HT1080 (cell line): ENCODE data around the gene DLG2. TPM values are rescaled to one million over a fixed set of nuclear protein-coding genes. Genes with fewer than 3 reads are reported as not detected.
"Not testable (repeated sequence)": the region's sequence is repeated elsewhere in the genome, so short reads cannot be mapped to it uniquely, and the experiment has no call there.

Source experiments
- DNase-seq: peaks from one replicate; pipeline ENCODE4 v3.0.0-alpha.2; 2015; ENCODE audit warnings: low read depth
- total RNA-seq: library from RNA; depleted of rRNA; stranded (reverse); fragments of >200 nt; shearing (Covaris generic); gene quantifications from 2 replicates; pipeline ENCODE4 v1.2.3, GENCODE V29; 2014

DLG2 gene
- total RNA-seq, 1 experiment from 2014 or later, result 0.34 TPM

- no peak for DNase-seq
These were observed 19.9 kb upstream of the DLG2 start for GRCh38 chr11:85647078-85647477.

DNA sequence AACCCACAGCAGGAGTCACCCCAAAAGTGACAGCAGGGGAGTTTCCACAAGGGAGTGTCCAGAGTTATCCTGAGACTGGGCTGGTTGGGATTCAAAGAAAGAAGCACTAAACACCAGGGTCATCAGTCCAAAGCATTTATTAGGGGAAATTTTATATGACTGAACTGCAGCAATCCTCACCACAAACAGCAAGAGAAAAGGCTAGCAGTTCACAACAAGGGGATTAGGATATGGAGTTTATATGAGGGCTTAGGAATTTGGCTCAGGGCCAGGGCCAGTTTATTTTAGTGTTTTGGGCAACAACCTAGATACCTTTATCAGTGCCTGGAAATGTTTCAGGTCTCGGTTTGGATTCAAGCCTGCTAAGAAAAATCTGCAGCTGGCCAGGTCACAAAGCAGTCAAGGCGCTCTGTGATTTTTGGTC is 16.1 kb upstream of the DLG2 start:
- no peak for DNase-seq

DNA sequence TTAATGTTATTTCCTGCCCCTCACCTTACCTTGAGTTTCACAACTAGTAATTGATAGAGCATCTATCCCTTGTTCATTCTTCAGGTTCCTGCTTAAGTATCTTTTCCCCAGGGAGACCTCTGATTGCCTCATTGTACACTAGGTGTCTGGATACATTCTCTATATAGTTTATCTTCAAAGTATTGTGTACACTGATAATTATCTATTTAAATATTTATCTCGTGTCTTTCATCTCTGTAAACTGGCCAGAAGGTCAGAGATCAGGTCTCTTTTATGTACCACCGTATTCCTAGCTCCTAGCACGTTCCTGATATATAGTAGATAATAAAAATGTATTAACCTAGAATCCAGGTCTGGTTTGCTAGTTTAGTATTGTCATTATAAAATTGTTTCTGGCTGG is 7.6 kb upstream of the DLG2 start:
- no peak for DNase-seq

GRCh38 chr11:85628771-85629341 is 1.7 kb upstream of the DLG2 start:
- DNase-seq, result peak; percentile 23

DNA sequence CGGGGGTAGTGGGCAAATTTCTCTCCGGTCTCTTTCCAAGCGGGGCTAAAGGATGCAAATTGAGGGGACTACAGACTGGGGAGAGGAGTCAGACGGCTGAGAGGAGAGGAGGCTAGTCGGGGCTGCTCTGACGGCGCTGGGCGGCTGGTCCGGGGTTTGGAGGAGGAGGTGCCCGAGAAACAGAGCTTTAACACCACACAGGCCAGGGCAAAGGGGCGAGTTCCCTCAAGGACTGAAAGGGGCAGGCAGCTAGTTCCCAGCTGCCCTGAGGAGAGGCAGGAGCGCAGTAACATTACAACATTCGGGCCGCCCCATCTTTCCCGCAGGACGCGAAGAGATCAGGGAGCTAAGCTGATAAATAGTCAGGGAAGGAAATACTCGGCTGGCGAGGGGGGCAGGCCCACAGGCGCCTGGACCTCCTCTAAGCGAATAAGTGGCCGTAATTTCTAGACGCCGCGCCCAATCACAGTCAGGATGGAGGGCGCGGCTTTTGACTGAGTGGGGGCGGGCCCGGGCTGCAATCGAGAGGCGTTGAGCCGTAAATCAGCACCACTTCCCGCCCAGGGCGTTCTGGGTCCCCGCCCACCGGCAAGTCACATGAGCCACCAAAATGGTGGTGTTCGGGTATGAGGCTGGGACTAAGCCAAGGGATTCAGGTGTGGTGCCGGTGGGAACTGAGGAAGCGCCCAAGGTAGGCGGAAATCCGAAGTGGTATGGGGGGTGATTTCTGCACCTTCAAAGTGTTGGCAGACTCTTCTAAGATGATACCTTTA is 1.0 kb upstream of the DLG2 start, which contains the start of gene TMEM126B:
Gene TMEM126B, plus strand, starts transcription at position 596 of the 773 bp plus-strand sequence. Its CDS starts 15 bp downstream, at position 611.
- DNase-seq, result peak; percentile 99

- DNase-seq, result no peak
These were observed 648 bp downstream of the DLG2 start for GRCh38 chr11:85626496-85626895.

- DNase-seq, result no peak
These were observed 6.9 kb downstream of the DLG2 start for GRCh38 chr11:85620256-85620655.

- peak; percentile 24 for DNase-seq
These were observed 7.6 kb downstream of the DLG2 start for GRCh38 chr11:85619499-85619898.

- not testable (repeated sequence) for DNase-seq
These were observed 15.5 kb downstream of the DLG2 start for GRCh38 chr11:85611643-85612042.

DNA sequence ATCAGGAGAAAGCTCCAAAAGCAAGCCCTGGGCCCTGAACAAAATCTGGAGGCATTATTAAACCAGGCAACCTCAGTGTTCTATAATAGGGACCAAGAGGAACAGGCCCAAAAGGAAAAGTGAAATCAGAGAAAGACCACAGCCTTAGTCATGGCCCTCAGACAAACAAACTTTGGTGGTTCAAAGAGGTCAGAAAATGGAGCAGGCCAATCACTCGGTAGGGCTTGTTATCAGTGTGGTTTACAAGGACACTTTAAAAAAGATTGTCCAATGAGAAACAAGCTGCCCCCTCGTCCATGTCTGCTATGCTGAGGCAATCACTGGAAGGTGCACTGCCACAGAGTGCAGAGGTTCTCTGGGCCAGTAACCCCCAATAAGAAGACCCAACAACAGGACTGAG is 17.9 kb downstream of the DLG2 start:
- DNase-seq, result not testable (repeated sequence)

DNA sequence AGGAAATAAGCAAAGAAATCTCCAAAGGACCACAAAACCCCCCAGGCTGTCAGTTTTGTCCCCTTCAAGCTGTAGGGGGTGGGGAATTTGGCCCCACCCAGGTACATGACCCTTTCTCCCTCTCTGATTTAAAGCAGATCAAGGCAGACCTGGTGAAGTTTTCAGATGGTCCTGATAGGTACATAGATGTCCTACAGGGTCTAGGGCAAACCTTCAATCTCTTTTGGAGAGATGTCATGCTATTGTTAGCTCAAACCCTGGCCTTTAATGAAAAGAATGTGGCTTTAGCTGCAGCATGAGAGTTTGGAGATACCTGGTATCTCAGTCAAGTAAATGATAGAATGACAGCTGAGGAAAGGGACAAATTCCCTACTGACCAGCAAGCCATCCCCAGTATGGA is 18.5 kb downstream of the DLG2 start:
- not testable (repeated sequence) for DNase-seq

GRCh38 chr11:85606237-85606636 is 20.9 kb downstream of the DLG2 start:
- DNase-seq, result not testable (repeated sequence)

DNA sequence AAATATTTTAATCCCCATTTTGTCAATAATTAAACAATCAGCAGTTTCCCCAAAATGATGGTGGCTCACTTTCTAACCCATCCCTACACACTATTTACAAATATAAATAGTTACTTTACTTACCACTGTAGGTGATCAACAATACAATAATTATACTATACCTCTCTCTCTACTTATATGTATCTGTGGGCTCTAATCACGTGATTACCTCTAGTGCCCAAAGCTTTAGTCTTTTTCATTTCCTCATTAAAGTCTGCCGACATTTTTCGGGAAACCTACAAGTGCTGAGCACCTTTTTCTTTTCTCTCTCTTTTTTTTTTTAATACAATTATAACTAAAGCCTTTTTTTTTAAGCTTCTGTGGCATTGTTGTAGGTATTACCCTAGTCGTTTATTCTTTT is 23.9 kb downstream of the DLG2 start:
- DNase-seq, result no peak

DNA sequence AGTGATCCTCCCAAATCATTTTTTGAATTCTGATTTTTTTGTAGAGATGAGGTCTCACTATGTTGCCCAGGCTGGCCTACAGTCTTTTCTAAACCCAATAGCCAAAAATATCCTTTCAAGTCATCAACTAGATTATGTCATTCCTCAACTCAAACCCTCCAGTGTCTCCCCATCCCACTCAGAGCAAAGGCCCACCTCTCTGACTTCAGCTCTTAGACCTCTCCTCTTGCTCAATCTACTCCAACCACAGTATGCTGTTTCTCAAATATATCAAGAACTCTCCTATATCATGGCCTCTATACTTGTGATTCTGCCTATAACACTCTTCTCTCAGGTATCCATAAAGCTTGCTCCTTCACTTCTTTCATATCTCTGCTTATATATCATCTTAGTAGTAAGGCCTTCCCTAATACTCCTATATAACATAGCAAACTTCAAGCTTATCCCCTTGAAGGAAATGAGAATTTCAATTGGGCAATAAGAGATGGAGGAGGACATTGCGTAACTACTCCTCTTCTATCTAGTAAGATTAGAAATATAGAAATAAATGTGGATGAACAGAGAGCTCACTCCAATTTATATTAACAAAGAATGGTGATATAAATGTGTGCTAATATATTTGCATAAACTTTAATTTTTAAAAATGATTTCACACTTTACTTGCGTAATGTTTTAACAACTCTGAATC is 24.5 kb downstream of the DLG2 start:
- DNase-seq, result no peak

DNA sequence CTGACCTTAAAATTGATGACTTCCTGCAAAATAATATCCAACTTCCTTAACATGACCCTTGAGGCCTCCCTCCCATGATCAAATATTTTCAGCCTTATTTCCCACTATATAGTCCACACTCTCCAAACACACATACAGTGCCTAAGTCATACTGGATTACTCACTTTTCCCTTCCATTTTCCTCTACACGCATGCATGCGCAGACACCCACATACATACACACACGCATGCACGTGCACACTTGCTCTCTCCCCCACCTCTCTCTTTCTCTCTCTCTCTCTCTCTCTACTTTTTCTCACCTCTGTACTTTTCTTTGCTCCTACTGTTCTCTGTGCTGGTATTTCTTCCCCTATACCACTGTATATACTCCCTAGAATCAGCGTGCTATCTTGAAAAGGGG is 28.1 kb downstream of the DLG2 start:
- DNase-seq, result no peak

- DNase-seq, result no peak
These were observed 30.3 kb downstream of the DLG2 start for GRCh38 chr11:85596886-85597285.

DNA sequence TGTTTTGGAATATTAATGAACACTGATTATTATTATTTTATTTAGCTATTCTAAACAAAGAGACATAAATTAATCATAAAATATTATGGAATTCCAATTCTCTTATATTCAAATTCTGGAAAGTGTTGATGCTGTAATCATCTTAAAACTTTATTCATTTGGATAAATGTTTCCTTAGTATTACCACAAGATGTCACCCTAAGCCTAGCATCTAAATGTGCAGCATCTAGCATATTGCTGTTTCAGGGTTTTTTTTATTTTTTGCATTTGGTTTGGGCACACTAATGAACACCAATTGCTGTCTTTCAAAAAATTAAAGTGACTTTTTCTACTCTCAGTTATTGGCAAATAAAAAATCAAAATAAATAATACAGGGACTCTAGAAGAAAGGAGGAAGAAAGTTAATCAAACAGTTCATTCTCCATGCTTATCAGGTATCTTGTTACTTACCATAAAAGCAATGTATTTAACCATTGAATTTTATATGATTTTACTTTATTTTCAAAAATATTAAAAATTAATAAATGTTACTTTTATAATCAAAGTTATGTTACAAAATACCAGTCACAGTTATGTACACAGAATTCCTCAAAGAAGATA is 31.8 kb downstream of the DLG2 start:
- DNase-seq, result peak; percentile 20

DNA sequence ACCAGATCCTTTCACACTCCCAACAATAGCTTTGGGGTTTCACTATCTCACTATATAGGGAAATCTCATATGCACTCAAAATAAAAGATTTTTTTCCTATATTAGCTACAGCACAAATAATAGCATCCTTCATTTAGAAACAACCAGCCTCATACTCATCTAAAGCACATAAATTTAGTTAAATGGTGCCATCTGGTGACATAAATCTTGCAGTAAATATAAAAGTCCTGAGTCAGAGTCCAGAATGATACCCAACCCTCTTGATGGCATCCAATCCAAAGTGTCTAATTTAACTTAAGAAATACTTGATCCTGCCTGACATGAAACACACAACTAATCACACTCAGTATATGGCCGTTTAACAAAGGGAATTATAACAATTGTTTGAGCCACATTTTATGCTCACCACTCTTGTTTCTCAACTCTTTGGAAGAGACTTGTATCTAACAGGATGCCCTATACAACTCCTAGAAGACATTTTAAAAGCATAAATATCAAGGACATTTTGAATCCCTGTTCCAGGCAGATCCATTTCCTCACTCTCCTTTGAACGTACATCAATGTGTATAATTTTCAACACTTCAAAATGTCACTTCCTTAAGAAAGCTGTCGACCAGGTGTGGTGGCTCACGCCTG is 36.2 kb downstream of the DLG2 start:
- peak; percentile 51 for DNase-seq

DNA sequence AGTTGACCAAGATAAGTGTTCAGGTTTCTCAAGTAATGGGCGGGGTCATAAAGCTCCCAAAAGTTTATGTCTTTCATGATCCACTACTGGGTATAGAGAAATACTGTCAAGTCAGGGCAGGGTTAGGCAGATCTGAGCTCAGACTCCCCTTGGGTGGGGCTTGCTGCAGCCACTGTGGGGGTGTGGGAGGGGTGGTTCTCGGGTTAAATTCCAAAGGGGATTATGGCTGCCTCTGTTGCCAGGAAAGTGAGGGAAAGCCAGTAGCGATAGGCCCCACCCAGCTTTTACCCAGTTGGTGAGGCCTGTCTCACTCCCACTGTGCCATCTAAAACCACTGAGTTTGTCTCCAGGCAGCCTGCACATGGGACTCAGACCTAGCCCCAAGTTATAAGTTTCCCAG is 37.8 kb downstream of the DLG2 start:
- no peak for DNase-seq

GRCh38 chr11:85582111-85582510 is 45.0 kb downstream of the DLG2 start:
- no peak for DNase-seq

DNA sequence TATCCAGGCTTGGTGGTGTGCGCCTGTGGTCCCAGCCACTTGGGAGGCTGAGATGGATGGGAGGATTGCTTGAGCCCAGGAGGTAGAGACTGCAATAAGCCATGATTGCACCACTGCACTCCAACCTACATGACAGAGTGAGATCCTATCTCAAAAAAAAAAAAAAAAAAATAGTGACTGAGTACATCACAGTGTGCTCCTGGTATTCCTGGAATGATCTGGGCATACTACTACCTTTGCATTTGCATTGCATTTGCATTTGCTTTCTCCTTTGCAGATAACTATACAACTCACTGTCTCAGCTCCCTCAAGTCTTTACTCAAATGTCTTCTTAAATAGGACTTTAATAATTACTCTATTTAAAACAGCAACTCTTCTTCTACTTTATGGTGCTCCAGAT is 51.8 kb downstream of the DLG2 start:
- DNase-seq, result no peak

DNA sequence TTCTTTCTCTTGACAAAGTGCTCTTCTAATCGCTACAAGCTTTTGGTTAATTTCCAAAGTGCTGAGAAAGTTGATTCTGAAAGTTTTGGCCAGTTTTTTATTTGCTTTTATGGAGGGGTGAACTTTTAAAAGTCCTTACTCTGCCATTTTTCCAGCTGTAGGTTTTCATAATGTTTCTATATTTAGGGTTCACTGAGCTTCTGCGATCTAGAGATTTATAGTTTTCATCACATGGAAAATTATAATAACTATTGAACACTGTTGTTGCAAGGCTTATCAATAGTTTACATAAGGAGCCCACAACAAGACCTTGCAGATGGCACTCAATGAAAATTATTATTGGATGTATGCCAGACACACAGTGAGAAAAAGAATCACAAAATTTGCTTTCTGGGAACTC is 55.1 kb downstream of the DLG2 start:
- DNase-seq, result no peak
